Naive thymus-derived CD8-positive, alpha-beta T cell (primary cell): ENCODE results near the gene TPH2. TPM values are rescaled to one million over a fixed set of nuclear protein-coding genes. Genes with fewer than 3 reads are reported as not detected.

ENCODE experiments used
- ATAC-seq, 2 donors: fragments of 150-1000 bp; cut with Tn5 transposase in 1 of 2; sonication (Bioruptor Pico), chemical (Tn5 transposase) in 1 of 2; 1 replicate in 1 of 2; 2 replicates in 1 of 2; pipeline ENCODE4 v1.10.0; 2021; ENCODE audit warnings: mild to moderate bottlenecking in 2 of 2, moderate library complexity in 2 of 2
- POLR2A ChIA-PET: fragments of 350-600 bp; sonication (Branson Sonifier 250); formaldehyde crosslinking; loops from one replicate; lab custom pipeline; 2021; ENCODE audit warnings: antibody characterized with exemption; lab: Charles Lee
- DNase-seq, 10 donors: peaks; one replicate each; pipeline versions ENCODE4 v3.0.0 to v3.0.0-alpha.2; 2020 to 2022
- H3K27ac Mint-ChIP-seq, 10 donors: one replicate each; pipeline ENCODE4 v1.8.0; 2020 to 2022; ENCODE audit warnings: mild to moderate bottlenecking in 10 of 10, mixed read lengths in 10 of 10, moderate library complexity in 4 of 10, inconsistent platforms in 1 of 10
- H3K27me3 Mint-ChIP-seq, 5 donors: one replicate each; pipeline ENCODE4 v1.8.0; 2021 to 2022; ENCODE audit warnings: mixed read lengths in 5 of 5
- H3K36me3 Mint-ChIP-seq, 3 donors: one replicate each; pipeline ENCODE4 v1.8.0; 2020 to 2022; ENCODE audit warnings: mixed read lengths in 3 of 3, mild to moderate bottlenecking in 2 of 3, inconsistent platforms in 1 of 3
- H3K4me1 Mint-ChIP-seq, 4 donors: one replicate each; pipeline ENCODE4 v1.8.0; 2021 to 2022; ENCODE audit warnings: mixed read lengths in 4 of 4
- H3K4me3 Mint-ChIP-seq, 10 donors: one replicate each; pipeline ENCODE4 v1.8.0; 2020 to 2022; ENCODE audit warnings: mild to moderate bottlenecking in 10 of 10, mixed read lengths in 10 of 10, moderate library complexity in 6 of 10, inconsistent platforms in 1 of 10
- H3K9me3 Mint-ChIP-seq, 9 donors: one replicate each; pipeline ENCODE4 v1.8.0; 2020 to 2022; ENCODE audit warnings: mixed read lengths in 9 of 9, mild to moderate bottlenecking in 3 of 9, inconsistent platforms in 1 of 9, moderate library complexity in 1 of 9
- polyA plus RNA-seq, 3 donors: library from polyadenylated mRNA; unstranded; fragments of 300-500 nt; fragmentation: Illumina TruSeq; gene quantifications; one replicate each; pipeline ENCODE4 v1.2.3, GENCODE V29; 2021
- total RNA-seq, 8 experiments: library from RNA in 2 of 8; stranded (reverse) in 2 of 8; gene quantifications; one replicate each; pipeline ENCODE4 v1.2.3 and lab custom pipeline; 2021 to 2026

The TPH2 gene
- total and polyA plus RNA-seq, 5 experiments from 2014 or later: not detected

DNA sequence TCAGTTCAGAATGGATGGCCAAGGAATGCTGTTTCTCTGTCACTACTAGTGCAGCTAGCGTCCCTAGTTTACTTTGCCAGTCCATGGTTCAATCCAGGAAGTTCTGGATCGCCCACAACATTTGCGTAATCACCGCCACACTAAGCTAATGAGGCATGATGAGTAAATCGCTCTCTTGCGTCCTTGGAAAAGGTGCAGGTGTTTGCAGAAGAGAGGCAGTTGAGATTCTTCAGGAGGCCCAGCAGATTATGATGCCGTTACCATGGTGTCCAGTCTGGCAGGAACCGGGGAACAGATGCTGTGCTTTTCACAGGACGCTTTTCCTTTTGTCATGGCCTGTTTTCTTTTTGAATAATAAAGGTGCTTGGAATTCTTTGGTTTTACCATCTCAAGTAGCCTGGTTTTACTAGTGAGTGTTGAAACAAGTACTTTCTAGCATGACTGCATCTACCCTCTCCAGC is 9.0 kb downstream of the TPH2 start:
- Mint-ChIP-seq H3K27me3 (peaks cover 14 to 56% (median 33%) of the 10 kb centered on the region in 5 donors), H3K36me3 (no peaks in the 10 kb centered on the region)

DNA sequence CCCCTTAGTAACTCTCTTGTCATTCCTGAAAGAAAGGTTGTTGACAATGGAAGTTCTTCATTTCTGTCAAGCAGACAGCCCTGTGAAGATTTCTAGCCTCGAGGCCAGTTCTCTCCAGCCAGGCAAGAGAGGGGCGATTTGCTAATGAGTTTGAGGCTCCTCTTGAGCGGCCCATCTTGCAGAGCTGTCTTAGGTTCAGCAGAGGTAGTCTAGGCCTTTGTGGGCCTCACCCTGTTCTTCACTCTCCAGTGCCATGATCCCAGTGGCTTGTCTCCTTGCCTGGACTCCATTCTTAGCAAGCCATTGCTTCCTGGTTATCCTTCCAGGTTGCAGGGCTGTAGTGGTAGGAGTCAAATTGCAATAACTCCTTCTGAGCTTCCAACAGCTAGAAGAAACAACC is 9.7 kb downstream of the TPH2 start:
- Mint-ChIP-seq H3K9me3 (no peaks in the 10 kb centered on the region), H3K27ac (no peak overlapping the region), H3K27me3 (peaks cover 14 to 56% (median 27%) of the 10 kb centered on the region in 5 donors), H3K36me3 (no peaks in the 10 kb centered on the region), H3K4me1 (no peaks in the 10 kb centered on the region), H3K4me3 (no peak overlapping the region)
- ATAC-seq: no peak
- POLR2A ChIA-PET: no interaction called here
- DNase-seq: no peak

More for the DNA sequence above, 9.0 kb downstream of the TPH2 start:
- no peaks in the 10 kb centered on the region for H3K9me3 Mint-ChIP-seq
- no peak overlapping the region for H3K4me3 Mint-ChIP-seq
- POLR2A ChIA-PET: no interaction called here
- no peak for ATAC-seq
- no peak overlapping the region for H3K27ac Mint-ChIP-seq
- H3K4me1 Mint-ChIP-seq: no peaks in the 10 kb centered on the region
- DNase-seq: no peak

DNA sequence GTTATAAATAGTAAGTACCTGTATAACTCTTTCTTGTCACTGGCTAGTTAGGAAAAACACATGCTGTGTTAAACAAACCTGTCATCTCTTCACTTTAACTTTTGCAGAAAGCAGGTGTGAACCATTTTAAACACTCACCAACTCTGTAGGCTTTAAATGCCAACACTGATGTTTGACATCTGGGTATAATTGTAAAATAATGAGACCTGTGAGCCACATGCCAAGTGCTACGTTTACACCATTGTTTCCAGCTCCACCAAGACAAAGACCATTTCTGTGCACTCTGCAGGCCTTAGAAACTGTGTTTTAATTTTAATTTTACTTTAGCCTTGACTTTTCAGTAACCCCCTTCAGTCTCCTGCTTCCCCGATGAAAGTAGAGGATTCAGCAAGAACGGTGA is 11.0 kb downstream of the TPH2 start:
- no peaks in the 10 kb centered on the region for H3K36me3 Mint-ChIP-seq
- no peak overlapping the region for H3K27ac Mint-ChIP-seq
- no peaks in the 10 kb centered on the region for H3K4me1 Mint-ChIP-seq
- no peaks in the 10 kb centered on the region for H3K9me3 Mint-ChIP-seq
- DNase-seq (no peak), ATAC-seq (no peak)
- no peak overlapping the region for H3K4me3 Mint-ChIP-seq
- H3K27me3 Mint-ChIP-seq: peaks cover 11 to 55% (median 28%) of the 10 kb centered on the region in 5 donors
- POLR2A ChIA-PET: no interaction called here

DNA sequence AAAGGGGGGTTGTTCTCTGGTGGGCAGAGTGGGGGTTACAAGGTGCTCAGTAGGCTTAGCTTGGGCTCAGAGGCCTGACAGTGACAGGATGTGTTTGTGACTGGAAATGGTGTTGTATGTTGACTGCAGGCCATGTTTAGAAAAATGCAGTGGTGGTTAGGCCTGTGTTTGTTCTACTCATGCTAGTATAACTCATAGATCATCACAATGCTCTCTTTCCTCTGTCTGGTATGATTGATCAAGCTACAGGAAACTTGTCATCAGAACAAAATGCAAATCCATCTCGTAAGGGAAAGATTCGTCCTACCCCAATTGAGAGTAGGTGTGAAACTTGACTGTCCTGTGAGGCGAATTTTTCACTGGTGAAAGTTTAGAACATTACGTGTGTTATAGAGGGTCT is 11.8 kb downstream of the TPH2 start:
- no peak overlapping the region for H3K27ac Mint-ChIP-seq
- no peak overlapping the region for H3K4me3 Mint-ChIP-seq
- H3K9me3 Mint-ChIP-seq: no peaks in the 10 kb centered on the region
- DNase-seq: no peak
- no peaks in the 10 kb centered on the region for H3K36me3 Mint-ChIP-seq
- no peaks in the 10 kb centered on the region for H3K4me1 Mint-ChIP-seq
- POLR2A ChIA-PET: no interaction called here
- no peak for ATAC-seq
- peaks cover 5 to 47% (median 22%) of the 10 kb centered on the region in 5 donors for H3K27me3 Mint-ChIP-seq

DNA sequence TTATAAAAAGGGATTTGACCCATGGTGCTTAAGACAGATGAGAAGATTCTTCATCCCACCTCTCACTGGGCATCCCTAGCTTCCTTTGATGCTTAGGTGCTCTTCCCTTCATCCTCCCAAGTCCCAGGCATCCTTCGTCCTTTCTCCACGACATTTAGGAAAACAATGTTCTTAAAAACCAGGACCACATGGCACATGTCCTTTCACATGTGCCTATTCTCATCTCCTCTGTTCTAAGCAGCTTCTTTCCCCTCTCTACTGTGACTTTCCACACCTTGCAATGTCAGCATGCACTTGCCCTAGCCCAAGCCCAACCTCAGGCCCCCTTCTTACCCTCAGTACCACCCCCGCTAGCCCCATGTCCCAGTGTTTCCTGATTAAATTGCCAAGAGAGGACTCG is 12.2 kb downstream of the TPH2 start:
- H3K4me3 Mint-ChIP-seq: no peak overlapping the region
- H3K27ac Mint-ChIP-seq: no peak overlapping the region
- H3K27me3 Mint-ChIP-seq: peaks cover 5 to 45% (median 22%) of the 10 kb centered on the region in 5 donors
- H3K4me1 Mint-ChIP-seq: no peaks in the 10 kb centered on the region
- H3K9me3 Mint-ChIP-seq: no peaks in the 10 kb centered on the region
- no peaks in the 10 kb centered on the region for H3K36me3 Mint-ChIP-seq
- POLR2A ChIA-PET: no interaction called here
- no peak for ATAC-seq
- DNase-seq: no peak

DNA sequence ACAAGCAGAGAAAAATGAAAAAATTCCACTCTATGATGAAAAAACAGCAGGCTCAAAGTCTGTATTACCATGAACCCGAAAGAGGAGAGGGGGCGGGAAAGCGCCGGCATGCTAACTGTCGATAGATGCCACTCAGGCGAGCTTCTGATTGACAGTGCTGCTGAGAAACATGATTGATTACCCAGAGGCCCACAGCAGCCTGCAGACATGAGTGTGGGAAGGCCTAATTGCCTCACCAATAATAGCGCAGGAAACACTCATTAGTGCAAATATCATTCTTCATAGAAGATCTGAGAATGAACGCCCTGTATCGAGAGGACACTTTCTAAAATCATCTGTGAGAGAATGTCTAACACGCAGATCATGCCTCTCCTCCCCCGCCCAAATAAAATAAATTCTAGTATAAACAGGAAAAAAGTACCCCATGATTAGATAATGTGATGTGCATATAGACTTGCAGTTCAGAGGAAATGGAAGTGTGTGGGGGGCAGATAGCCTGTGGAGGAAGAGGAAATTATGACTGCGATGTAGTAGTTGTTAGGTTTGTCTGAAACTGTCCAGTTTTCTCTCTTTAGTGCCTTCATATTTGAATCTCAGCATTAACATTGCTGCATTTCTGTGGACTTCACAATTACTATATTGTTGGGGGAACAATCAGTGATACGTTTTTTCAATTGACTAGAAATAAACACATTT is 15.6 kb downstream of the TPH2 start:
- Mint-ChIP-seq H3K27me3 (peaks cover 1 to 37% (median 19%) of the 10 kb centered on the region in 5 donors), H3K36me3 (no peaks in the 10 kb centered on the region), H3K9me3 (no peaks in the 10 kb centered on the region), H3K4me1 (no peaks in the 10 kb centered on the region), H3K27ac (no peak overlapping the region), H3K4me3 (no peak overlapping the region)
- POLR2A ChIA-PET: no interaction called here
- no peak for DNase-seq
- ATAC-seq: no peak

DNA sequence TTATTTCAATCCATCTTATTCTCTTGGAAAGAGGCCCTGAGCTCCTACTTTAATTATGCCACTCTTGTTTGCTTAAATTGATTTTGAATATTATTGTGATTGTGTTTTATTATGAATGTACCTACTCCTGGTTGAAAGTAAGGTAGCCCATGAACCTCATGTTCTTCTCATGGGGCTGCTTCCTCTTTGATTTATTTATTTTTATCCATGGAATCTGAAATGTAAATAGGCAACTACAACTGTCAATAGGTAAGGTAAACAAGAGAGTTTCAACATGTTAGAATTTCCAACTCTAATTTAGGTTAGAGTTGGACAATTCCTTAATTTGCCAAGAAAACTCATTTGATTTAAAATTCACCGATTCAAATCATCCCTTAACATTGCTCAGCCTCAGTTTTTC is 16.2 kb downstream of the TPH2 start:
- DNase-seq (no peak), ATAC-seq (no peak)
- no peak overlapping the region for H3K4me3 Mint-ChIP-seq
- POLR2A ChIA-PET: no interaction called here
- H3K9me3 Mint-ChIP-seq: no peaks in the 10 kb centered on the region
- H3K4me1 Mint-ChIP-seq: no peaks in the 10 kb centered on the region
- no peaks in the 10 kb centered on the region for H3K36me3 Mint-ChIP-seq
- no peak overlapping the region for H3K27ac Mint-ChIP-seq
- H3K27me3 Mint-ChIP-seq: peaks cover 2 to 40% (median 21%) of the 10 kb centered on the region in 5 donors

DNA sequence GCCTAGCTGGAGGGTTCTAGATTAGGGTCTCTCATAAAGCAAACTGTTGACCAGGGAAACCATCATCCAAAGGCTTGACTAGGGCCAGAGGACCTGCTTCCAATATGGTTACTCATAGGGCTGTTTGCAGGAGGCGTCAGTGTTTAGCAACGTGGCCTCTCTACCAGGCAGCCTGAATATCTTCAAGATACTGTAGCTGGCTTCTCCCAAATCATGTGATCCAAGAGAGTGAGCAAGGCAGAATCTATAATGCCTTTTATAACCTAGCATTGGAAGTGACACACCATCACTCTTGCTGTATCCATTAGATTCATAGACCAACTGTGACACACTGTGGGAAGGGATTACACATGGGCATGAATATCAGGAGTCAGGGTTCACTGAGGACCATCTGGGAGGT is 17.3 kb downstream of the TPH2 start:
- ATAC-seq: no peak
- Mint-ChIP-seq H3K27me3 (peaks cover 3 to 36% (median 16%) of the 10 kb centered on the region in 5 donors), H3K4me3 (no peak overlapping the region), H3K27ac (no peak overlapping the region), H3K9me3 (no peaks in the 10 kb centered on the region), H3K4me1 (no peaks in the 10 kb centered on the region), H3K36me3 (no peaks in the 10 kb centered on the region)
- no peak for DNase-seq
- POLR2A ChIA-PET: no interaction called here

DNA sequence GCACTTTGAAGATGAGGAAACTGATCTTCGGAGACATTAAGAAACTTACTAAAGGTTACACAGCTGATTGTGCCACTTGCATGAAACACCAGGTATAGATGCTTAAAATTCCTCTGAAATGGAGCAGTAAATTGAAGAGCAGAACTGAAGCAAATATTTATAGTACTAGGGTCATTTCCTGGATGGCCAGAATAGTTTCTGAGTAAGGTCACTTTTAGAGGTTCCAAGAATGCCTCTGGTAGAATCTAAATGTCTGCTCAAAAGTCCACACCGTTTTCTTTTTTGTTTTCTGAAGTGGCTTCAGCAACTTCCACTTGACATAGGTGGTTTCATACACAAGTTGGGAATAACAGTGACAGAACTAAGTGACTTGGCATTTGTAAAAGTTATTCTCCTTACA is 19.4 kb downstream of the TPH2 start:
- no peak overlapping the region for H3K27ac Mint-ChIP-seq
- peaks cover 3 to 34% (median 13%) of the 10 kb centered on the region in 5 donors for H3K27me3 Mint-ChIP-seq
- ATAC-seq (no peak), DNase-seq (no peak)
- no peak overlapping the region for H3K4me3 Mint-ChIP-seq
- no peaks in the 10 kb centered on the region for H3K4me1 Mint-ChIP-seq
- POLR2A ChIA-PET: no interaction called here
- no peaks in the 10 kb centered on the region for H3K9me3 Mint-ChIP-seq
- H3K36me3 Mint-ChIP-seq: no peaks in the 10 kb centered on the region

DNA sequence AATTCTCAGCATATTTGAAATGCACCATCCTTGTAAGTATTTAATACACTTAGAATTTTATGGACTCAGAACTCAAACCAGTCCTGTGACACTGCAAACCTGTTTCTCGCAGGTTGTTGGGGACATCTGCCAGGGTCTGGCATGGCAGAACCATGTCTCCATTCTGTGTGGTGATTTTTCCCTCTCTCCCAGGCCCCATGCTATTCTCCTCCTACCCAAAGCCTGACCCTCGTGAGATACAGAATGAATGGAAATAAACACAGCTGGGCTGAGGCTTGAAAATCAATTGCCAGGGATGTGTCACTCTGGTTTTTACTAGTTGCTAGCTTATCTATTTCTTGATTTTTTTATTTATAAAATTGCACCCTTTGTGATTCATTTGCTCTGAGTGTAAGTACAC is 19.8 kb downstream of the TPH2 start:
- Mint-ChIP-seq H3K4me3 (no peak overlapping the region), H3K27ac (no peak overlapping the region), H3K9me3 (no peaks in the 10 kb centered on the region), H3K27me3 (peaks cover 3 to 30% (median 13%) of the 10 kb centered on the region in 5 donors), H3K4me1 (no peaks in the 10 kb centered on the region), H3K36me3 (no peaks in the 10 kb centered on the region)
- POLR2A ChIA-PET: no interaction called here
- ATAC-seq (no peak), DNase-seq (no peak)

DNA sequence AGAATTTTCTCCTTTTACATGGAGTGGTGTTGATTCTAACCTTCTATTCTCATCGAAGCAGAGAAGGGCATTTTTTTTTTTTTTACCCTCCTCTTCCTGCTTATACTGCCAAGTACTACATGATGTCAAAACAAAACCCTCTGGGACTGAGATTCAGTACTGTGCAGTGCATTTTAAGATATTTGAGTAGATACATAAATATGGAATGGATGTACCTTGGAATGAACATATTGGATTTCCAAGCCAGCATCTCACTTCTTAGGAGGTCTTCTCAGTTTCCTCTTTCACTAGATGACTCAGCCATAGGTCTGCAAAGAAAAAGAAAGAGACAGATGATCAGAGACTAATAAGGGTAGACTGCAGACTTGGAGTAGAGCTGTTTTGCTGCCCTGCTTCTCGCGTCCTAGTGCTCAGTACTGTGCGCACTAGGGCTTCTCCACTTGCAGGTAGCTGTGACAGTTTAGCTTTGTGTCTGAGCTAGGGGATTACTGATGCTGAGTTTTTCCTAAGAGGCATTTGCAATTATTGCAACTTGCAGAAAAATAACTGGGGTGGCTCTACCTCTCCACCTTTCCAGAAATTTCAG is 20.4 kb downstream of the TPH2 start:
- Mint-ChIP-seq H3K4me1 (no peaks in the 10 kb centered on the region), H3K27me3 (peaks cover 3 to 23% (median 13%) of the 10 kb centered on the region in 5 donors), H3K36me3 (no peaks in the 10 kb centered on the region), H3K27ac (no peak overlapping the region), H3K9me3 (no peaks in the 10 kb centered on the region), H3K4me3 (no peak overlapping the region)
- no peak for DNase-seq
- ATAC-seq: no peak
- POLR2A ChIA-PET: no interaction called here

DNA sequence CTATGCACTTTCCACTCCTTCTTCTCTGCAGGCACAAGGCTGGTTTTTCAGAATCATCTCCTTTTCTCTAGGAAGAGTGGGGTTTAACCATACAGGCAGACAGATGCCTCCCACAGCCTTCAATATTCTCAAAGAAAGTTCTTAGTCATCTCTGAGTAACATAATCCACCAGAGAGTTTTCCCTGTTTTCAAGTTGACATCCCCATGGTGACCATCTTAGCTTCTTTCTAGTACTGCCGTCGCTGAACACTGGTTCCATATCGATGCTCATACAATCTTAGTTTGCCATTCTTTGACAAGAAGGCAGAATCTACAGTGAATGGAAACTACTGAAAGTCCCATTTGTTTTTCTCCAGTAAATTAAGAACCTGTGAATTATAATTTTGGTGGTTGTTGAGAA is 28.6 kb downstream of the TPH2 start:
- Mint-ChIP-seq H3K4me3 (no peak overlapping the region), H3K27ac (no peak overlapping the region), H3K27me3 (peaks cover 15 to 30% (median 26%) of the 10 kb centered on the region in 5 donors), H3K4me1 (no peaks in the 10 kb centered on the region), H3K9me3 (no peaks in the 10 kb centered on the region), H3K36me3 (no peaks in the 10 kb centered on the region)
- ATAC-seq: no peak
- DNase-seq: no peak
- POLR2A ChIA-PET: no interaction called here

DNA sequence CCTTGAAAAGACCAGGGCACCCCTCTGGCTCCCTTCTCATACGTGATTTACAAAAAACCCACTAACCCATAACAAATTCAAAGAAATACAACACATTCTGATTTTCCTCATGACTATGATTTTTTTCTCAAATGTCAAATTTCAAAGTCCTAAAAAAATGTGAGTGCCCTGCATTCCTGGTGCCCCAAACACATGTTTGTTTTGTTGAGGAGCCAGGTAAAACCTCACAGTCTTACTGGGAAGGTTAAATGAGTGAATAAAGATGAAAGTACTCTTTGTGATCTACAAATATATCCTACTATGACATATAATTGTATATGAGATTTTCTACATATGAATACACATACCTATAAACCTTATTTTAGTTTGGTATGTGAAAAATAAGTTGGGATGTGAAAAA is 30.7 kb downstream of the TPH2 start:
- H3K36me3 Mint-ChIP-seq: no peaks in the 10 kb centered on the region
- no peak overlapping the region for H3K4me3 Mint-ChIP-seq
- POLR2A ChIA-PET: no interaction called here
- ATAC-seq: no peak
- no peaks in the 10 kb centered on the region for H3K9me3 Mint-ChIP-seq
- DNase-seq: no peak
- peaks cover 16 to 32% (median 26%) of the 10 kb centered on the region in 5 donors for H3K27me3 Mint-ChIP-seq
- H3K27ac Mint-ChIP-seq: no peak overlapping the region
- H3K4me1 Mint-ChIP-seq: no peaks in the 10 kb centered on the region

DNA sequence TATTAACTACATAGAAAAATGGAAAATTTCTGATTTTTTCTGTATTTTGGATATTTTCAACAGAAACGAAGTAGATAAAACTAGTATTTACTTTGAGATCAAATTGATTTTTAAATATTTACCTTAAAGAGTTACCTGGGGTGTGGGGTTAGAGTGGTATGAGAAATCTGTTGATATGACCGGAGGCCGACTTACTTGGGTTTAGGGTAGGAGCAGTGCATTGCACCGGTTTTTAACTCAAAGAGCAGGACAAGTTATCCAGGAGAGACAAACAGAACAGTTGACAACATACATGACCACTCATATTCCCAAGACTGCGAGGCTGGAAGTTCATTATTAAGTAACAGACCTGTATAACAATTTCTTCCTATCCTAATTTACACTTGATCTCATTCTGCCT is 31.4 kb downstream of the TPH2 start:
- no peak overlapping the region for H3K27ac Mint-ChIP-seq
- DNase-seq: no peak
- no peaks in the 10 kb centered on the region for H3K36me3 Mint-ChIP-seq
- H3K9me3 Mint-ChIP-seq: no peaks in the 10 kb centered on the region
- POLR2A ChIA-PET: no interaction called here
- H3K4me3 Mint-ChIP-seq: no peak overlapping the region
- ATAC-seq: no peak
- H3K4me1 Mint-ChIP-seq: no peaks in the 10 kb centered on the region
- H3K27me3 Mint-ChIP-seq: peaks cover 17 to 32% (median 25%) of the 10 kb centered on the region in 5 donors
